ENCODE data around the gene POP4. TPM values are rescaled to one million over a fixed set of nuclear protein-coding genes. Genes with fewer than 3 reads are reported as not detected.

Gene POP4
- total RNA-seq, 1 donor from 2014 or later = 31.4 TPM

DNA sequence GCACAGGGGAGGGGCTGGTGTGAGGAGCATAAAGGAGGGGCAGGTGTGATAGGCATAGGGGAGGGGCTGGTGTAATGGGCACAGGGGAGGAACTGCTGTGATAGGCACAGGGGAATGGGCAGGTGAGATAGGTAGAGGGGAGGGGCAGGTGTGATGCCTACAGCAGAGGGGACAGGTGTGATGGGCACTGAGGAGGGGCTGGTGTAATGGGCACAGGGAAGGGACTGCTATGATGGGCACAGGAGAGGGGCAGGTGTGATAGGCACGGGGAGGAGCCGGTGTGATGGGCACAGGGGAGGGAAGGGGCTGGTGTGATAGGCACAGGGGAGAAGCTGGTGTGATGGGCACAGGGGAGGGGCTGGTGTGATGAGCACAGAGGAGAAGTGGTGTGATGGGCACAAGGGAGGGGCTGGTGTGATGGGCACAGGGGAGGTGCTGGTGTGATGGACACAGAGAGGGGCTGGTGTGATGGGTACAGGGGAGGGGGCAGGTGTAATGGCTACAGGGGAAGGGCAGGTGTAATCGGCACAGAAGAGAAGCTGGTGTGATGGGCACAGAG is 39.5 kb upstream of the POP4 start:
- no peaks in the 10 kb centered on the region for H3K36me3 ChIP-seq
- H3K4me3 ChIP-seq = no peak overlapping the region
- DNase-seq (ENCODE audit: extremely low spot score in 2 of 2) = peak in 1 of 2 donors; percentile 70
- TF ChIP-seq POLR2AphosphoS5 (IDR thresholded peaks at IDR 0.05; ENCODE audit: insufficient read depth in 1 of 2, low read depth in 1 of 2) (no peak), POLR2A (IDR thresholded peaks at IDR 0.05) (no peak)
- TF ChIP-seq, protein P1, sequence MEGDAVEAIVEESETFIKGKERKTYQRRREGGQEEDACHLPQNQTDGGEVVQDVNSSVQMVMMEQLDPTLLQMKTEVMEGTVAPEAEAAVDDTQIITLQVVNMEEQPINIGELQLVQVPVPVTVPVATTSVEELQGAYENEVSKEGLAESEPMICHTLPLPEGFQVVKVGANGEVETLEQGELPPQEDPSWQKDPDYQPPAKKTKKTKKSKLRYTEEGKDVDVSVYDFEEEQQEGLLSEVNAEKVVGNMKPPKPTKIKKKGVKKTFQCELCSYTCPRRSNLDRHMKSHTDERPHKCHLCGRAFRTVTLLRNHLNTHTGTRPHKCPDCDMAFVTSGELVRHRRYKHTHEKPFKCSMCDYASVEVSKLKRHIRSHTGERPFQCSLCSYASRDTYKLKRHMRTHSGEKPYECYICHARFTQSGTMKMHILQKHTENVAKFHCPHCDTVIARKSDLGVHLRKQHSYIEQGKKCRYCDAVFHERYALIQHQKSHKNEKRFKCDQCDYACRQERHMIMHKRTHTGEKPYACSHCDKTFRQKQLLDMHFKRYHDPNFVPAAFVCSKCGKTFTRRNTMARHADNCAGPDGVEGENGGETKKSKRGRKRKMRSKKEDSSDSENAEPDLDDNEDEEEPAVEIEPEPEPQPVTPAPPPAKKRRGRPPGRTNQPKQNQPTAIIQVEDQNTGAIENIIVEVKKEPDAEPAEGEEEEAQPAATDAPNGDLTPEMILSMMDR (IDR thresholded peaks at IDR 0.05) = no peak
- no peaks in the 10 kb centered on the region for H3K4me1 ChIP-seq
- H3K27me3 ChIP-seq = no peaks in the 10 kb centered on the region
- intact Hi-C loops (cut with DNase I) = no loop called here
- no peaks in the 10 kb centered on the region for H3K9me3 ChIP-seq
- no peak overlapping the region for H3K27ac ChIP-seq

DNA sequence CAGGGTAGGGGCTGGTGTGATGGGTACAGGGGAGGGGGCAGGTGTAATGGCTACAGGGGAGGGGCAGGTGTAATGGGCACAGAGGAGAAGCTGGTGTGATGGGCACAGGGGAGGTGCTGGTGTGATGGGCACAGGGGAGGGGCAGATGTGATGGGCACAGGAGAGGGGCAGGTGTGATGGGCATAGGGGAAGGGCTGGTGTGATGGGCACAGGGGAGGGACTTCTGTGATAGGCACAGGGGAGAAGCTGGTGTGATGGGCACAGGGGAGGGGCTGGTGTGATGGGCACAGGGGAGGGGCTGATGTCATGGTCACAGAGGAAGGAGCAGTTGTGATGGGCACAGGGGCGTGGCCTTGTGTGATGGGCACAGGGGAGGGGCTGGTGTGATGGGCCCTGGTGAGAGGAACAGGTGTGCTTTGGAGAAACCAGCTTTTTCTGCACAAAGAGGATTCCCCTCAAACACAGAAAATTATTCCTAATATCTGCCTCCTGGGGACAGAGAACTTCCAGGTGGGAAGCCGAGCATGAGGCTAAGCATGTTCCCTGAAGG is 38.6 kb upstream of the POP4 start:
- Histone ChIP-seq H3K9me3 (no peaks in the 10 kb centered on the region), H3K27me3 (no peaks in the 10 kb centered on the region), H3K36me3 (no peaks in the 10 kb centered on the region), H3K4me1 (no peaks in the 10 kb centered on the region), H3K27ac (no peak overlapping the region), H3K4me3 (no peak overlapping the region)
- TF ChIP-seq POLR2A (IDR thresholded peaks at IDR 0.05) (no peak), POLR2AphosphoS5 (IDR thresholded peaks at IDR 0.05; ENCODE audit: insufficient read depth in 1 of 2, low read depth in 1 of 2) (no peak)
- TF ChIP-seq, protein P1 (IDR thresholded peaks at IDR 0.05) = no peak
- intact Hi-C loops (cut with DNase I) = no loop called here
- DNase-seq (ENCODE audit: extremely low spot score in 2 of 2) = peak in 1 of 2 donors; percentile 76

- intact Hi-C loops (cut with DNase I) = no loop called here
- H3K27me3 ChIP-seq = no peaks in the 10 kb centered on the region
- H3K4me1 ChIP-seq = no peaks in the 10 kb centered on the region
- DNase-seq (ENCODE audit: extremely low spot score in 2 of 2) = peak; percentile 65 to 79
- H3K4me3 ChIP-seq = no peak overlapping the region
- H3K27ac ChIP-seq = no peak overlapping the region
- TF ChIP-seq POLR2A (IDR thresholded peaks at IDR 0.05) = no peak
- TF ChIP-seq, protein P1 (IDR thresholded peaks at IDR 0.05) = no peak
- no peak for TF ChIP-seq POLR2AphosphoS5 (IDR thresholded peaks at IDR 0.05; ENCODE audit: insufficient read depth in 1 of 2, low read depth in 1 of 2)
- H3K36me3 ChIP-seq = no peaks in the 10 kb centered on the region
- no peaks in the 10 kb centered on the region for H3K9me3 ChIP-seq
Observed at GRCh38 chr19:29568036-29569025, 37.8 kb upstream of the POP4 start.

- H3K4me3 ChIP-seq = no peak overlapping the region
- DNase-seq (ENCODE audit: extremely low spot score in 2 of 2) = peak; percentile 54 to 72
- intact Hi-C loops (cut with DNase I) = no loop called here
- H3K27ac ChIP-seq = no peak overlapping the region
- H3K36me3 ChIP-seq = no peaks in the 10 kb centered on the region
- H3K4me1 ChIP-seq = no peaks in the 10 kb centered on the region
- TF ChIP-seq, protein P1 (IDR thresholded peaks at IDR 0.05) = no peak
- TF ChIP-seq POLR2AphosphoS5 (IDR thresholded peaks at IDR 0.05; ENCODE audit: insufficient read depth in 1 of 2, low read depth in 1 of 2) = no peak
- TF ChIP-seq POLR2A (IDR thresholded peaks at IDR 0.05) = no peak
- H3K27me3 ChIP-seq = no peaks in the 10 kb centered on the region
- H3K9me3 ChIP-seq = no peaks in the 10 kb centered on the region
Observed at GRCh38 chr19:29569038-29569911, 36.8 kb upstream of the POP4 start.
